K562 (cell line): ENCODE measurements around the gene AARSD1. TPM values are rescaled to one million over a fixed set of nuclear protein-coding genes. Genes with fewer than 3 reads are reported as not detected.
A peak's percentile ranks its signal among the peaks of the same experiment; 100 is the strongest.

Experiments used
- ARID1B ChIP-seq: fragments of 450-650 bp; IDR thresholded peaks from 2 replicates; pipeline ENCODE4 v1.6.1; 2016; ENCODE audit warnings: antibody characterized with exemption, mild to moderate bottlenecking, inconsistent platforms
- BRD4 ChIP-seq: fragments of 200-600 bp; sonication (generic); IDR thresholded peaks from 2 replicates; pipeline ENCODE4 v1.6.1; 2017; ENCODE audit warnings: inconsistent platforms
- CBFB ChIP-seq: sonication (generic); formaldehyde crosslinking; IDR thresholded peaks from 2 replicates; pipeline ENCODE4 v1.4.0; 2020; ENCODE audit warnings: mild to moderate bottlenecking, missing genetic modification reagents
- CC2D1A ChIP-seq: fragments of 450-650 bp; IDR thresholded peaks from 2 replicates; pipeline ENCODE4 v1.6.1; 2017; ENCODE audit warnings: mild to moderate bottlenecking
- FOXP1 ChIP-seq: sonication (generic); formaldehyde crosslinking; IDR thresholded peaks from 2 replicates; pipeline ENCODE4 v1.8.0; 2022; ENCODE audit warnings: mild to moderate bottlenecking, missing genetic modification reagents
- KLF10 ChIP-seq: fragments of 250-450 bp; sonication (Bioruptor Pico); IDR thresholded peaks from 2 replicates; pipeline ENCODE4 v1.6.1; 2021; ENCODE audit warnings: matching md5 sums
- POLR2B ChIP-seq: fragments of 450-650 bp; IDR thresholded peaks from 2 replicates; pipeline ENCODE4 v1.6.1; 2018; ENCODE audit warnings: low read depth; ENCODE audit not compliant: partially characterized antibody
- POLR2G ChIP-seq: fragments of 200-400 bp; formaldehyde crosslinking; IDR thresholded peaks from 2 replicates; pipeline ENCODE4 v1.6.1; 2017; ENCODE audit warnings: low read depth, mild to moderate bottlenecking, antibody characterized with exemption, low read length, moderate library complexity
- SREBF1 ChIP-seq: fragments of 150-350 bp; IDR thresholded peaks from 2 replicates; pipeline ENCODE4 v1.6.1; 2014; ENCODE audit warnings: antibody characterized with exemption, low read depth, low read length, borderline replicate concordance
- ZEB2 ChIP-seq: fragments of 450-650 bp; IDR thresholded peaks from 2 replicates; pipeline ENCODE4 v1.6.1; 2016
- ZFP1 ChIP-seq: fragments of 450-650 bp; formaldehyde crosslinking; IDR thresholded peaks from 2 replicates; pipeline ENCODE4 v1.4.0; 2020; ENCODE audit warnings: mild to moderate bottlenecking, mixed read lengths
- ZNF134 ChIP-seq: fragments of 250-450 bp; sonication (Bioruptor Pico); conservative IDR thresholded peaks from 2 replicates; pipeline ENCODE4 v1.4.0; 2020
- ZNF766 ChIP-seq: fragments of 200-800 bp; sonication (Bioruptor generic); conservative IDR thresholded peaks from 2 replicates; pipeline ENCODE4 v1.6.1; 2016; ENCODE audit warnings: missing genetic modification characterization, missing compliant biosample characterization
- polyA plus RNA-seq, 8 experiments: library from polyadenylated mRNA; depleted of rRNA in 4 of 8; stranded (reverse) in 5 of 8; unstranded in 3 of 8; fragments of >200 nt; fragmentation: Nextera tagmentation in 2 of 8; fragmentation: Illumina TruSeq in 1 of 8; extraction: Ambion mirVana in 2 of 8; extraction: Trizol in 1 of 8; gene quantifications; 2 replicates each; pipeline versions ENCODE4 v1.2.1 to v1.2.3, GENCODE V29; 2011 to 2014; ENCODE audit warnings: inconsistent platforms in 1 of 8, missing spikeins in 1 of 8
- total RNA-seq, 7 experiments: library from RNA; depleted of rRNA in 6 of 7; stranded (reverse); fragments of >200 nt in 6 of 7; fragmentation: Illumina TruSeq in 2 of 7; extraction: Trizol in 2 of 7; gene quantifications; 2 replicates each; pipeline versions ENCODE4 v1.2.1 to v1.2.3, GENCODE V29; 2011 to 2021; ENCODE audit warnings: low replicate concordance in 1 of 7
- TF ChIP-seq, protein P1 (sequence below): fragments of 450-650 bp; formaldehyde crosslinking; IDR thresholded peaks from 2 replicates; pipeline ENCODE4 v1.4.0; 2020; ENCODE audit warnings: mild to moderate bottlenecking, moderate library complexity
- TF ChIP-seq, protein P2 (sequence below), 3 experiments: fragments of 200-800 bp in 1 of 3; sonication (Bioruptor generic) in 1 of 3; sonication (generic) in 1 of 3; formaldehyde crosslinking in 1 of 3; IDR thresholded peaks; 2 replicates each; pipeline versions ENCODE4 v1.6.1 to v1.8.0; 2016 to 2022; ENCODE audit warnings: mild to moderate bottlenecking in 2 of 3, missing compliant biosample characterization in 2 of 3, missing genetic modification characterization in 2 of 3, missing genetic modification reagents in 1 of 3
- TF ChIP-seq, protein P3 (sequence below): fragments of 450-650 bp; IDR thresholded peaks from 2 replicates; pipeline ENCODE4 v1.6.1; 2016; ENCODE audit warnings: missing biosample characterization, missing genetic modification characterization
- TF ChIP-seq, protein P4 (sequence below): fragments of 250-450 bp; sonication (Bioruptor Pico); IDR thresholded peaks from 2 replicates; pipeline ENCODE4 v1.8.0; 2021; ENCODE audit warnings: mild to moderate bottlenecking, moderate library complexity
- TF ChIP-seq, protein P5 (sequence below): fragments of 200-800 bp; sonication (Bioruptor generic); IDR thresholded peaks from 2 replicates; pipeline ENCODE4 v1.6.1; 2017; ENCODE audit warnings: missing genetic modification characterization, missing compliant biosample characterization

AARSD1 gene
- total and polyA plus RNA-seq, 9 of the 15 experiments (the other 6 are each of a cell fraction or from before 2014, with no cell fraction given) = 51.7 to 98.5 (median 68.6) TPM

DNA sequence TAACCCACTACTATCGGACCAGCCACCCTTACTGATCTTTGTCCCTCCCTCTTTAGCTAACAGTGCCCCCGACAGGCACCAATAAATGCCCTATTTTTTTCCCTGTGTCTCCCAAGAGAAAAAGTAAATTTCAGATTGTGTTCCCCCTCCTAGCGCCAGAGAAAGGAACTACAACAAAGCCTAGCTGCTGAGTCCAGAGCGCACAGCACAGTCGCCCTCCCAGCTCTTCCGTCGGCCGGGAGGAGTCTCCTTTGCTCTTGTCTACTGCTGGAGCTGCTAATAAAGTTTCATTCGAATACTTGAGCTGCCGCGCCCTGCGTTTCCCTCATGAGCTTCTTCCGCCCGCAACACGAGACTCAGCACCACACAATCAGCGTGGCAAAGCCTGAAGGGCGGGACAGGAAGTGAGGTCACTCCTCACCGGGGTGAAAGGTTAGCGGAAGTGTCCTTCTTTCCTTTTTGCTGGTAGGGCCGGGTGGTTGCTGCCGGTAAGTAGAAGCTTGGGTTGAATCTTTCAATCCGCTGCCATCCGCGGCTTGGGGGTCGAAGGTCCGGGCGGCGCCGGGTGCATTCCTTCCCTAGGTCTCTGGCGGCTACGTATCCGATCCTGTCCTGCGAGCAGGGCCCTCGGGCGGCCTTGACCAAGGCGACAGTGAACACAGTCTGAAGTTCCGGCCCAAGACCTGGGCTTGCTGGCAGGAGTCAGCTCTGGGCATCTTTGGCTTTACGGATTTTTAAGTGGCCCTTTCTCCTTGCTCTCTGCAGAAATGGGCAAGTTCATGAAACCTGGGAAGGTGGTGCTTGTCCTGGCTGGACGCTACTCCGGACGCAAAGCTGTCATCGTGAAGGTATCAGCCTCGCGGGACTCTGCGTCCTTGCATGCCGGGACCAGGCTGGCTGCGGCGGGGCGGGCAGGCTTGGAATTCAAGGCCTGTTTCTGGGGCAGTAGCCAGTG, 34.0 kb upstream of the AARSD1 start, which contains the start of gene RPL27 (continued):
- TF ChIP-seq, protein P1, sequence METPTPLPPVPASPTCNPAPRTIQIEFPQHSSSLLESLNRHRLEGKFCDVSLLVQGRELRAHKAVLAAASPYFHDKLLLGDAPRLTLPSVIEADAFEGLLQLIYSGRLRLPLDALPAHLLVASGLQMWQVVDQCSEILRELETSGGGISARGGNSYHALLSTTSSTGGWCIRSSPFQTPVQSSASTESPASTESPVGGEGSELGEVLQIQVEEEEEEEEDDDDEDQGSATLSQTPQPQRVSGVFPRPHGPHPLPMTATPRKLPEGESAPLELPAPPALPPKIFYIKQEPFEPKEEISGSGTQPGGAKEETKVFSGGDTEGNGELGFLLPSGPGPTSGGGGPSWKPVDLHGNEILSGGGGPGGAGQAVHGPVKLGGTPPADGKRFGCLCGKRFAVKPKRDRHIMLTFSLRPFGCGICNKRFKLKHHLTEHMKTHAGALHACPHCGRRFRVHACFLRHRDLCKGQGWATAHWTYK (CRISPR knock-in tag) = 0 out of 2 replicates have a peak, but pooled peaks have one; percentile 59
- peak; percentile 95 for TF ChIP-seq POLR2G
- TF ChIP-seq SREBF1 = peak; percentile 89; the same call in 1 of the 2 replicates
- TF ChIP-seq BRD4 = peak; percentile 93
- TF ChIP-seq, protein P2, sequence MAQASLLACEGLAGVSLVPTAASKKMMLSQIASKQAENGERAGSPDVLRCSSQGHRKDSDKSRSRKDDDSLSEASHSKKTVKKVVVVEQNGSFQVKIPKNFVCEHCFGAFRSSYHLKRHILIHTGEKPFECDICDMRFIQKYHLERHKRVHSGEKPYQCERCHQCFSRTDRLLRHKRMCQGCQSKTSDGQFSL (CRISPR knock-in tag; IDR thresholded peaks at IDR 0.05) = peak; percentile 24; the same call in 1 of the 2 replicates
- TF ChIP-seq, protein P2 (tag; IDR thresholded peaks at IDR 0.05) = no peak
- peak; percentile 72; the same call in 1 of the 2 replicates for TF ChIP-seq ZEB2
- TF ChIP-seq, protein P3, sequence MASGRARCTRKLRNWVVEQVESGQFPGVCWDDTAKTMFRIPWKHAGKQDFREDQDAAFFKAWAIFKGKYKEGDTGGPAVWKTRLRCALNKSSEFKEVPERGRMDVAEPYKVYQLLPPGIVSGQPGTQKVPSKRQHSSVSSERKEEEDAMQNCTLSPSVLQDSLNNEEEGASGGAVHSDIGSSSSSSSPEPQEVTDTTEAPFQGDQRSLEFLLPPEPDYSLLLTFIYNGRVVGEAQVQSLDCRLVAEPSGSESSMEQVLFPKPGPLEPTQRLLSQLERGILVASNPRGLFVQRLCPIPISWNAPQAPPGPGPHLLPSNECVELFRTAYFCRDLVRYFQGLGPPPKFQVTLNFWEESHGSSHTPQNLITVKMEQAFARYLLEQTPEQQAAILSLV (tag) = 0 out of 2 replicates have a peak, but pooled peaks have one; percentile 15
- TF ChIP-seq ZNF766 (CRISPR knock-in tag) = peak; percentile 52; the same call in 1 of the 2 replicates
- no peak for TF ChIP-seq KLF10
- TF ChIP-seq, protein P4, sequence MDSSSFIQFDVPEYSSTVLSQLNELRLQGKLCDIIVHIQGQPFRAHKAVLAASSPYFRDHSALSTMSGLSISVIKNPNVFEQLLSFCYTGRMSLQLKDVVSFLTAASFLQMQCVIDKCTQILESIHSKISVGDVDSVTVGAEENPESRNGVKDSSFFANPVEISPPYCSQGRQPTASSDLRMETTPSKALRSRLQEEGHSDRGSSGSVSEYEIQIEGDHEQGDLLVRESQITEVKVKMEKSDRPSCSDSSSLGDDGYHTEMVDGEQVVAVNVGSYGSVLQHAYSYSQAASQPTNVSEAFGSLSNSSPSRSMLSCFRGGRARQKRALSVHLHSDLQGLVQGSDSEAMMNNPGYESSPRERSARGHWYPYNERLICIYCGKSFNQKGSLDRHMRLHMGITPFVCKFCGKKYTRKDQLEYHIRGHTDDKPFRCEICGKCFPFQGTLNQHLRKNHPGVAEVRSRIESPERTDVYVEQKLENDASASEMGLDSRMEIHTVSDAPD (CRISPR knock-in tag) = no peak
- TF ChIP-seq FOXP1 (CRISPR knock-in tag) = no peak
- TF ChIP-seq ARID1B = peak; percentile 38; the same call in 1 of the 2 replicates
- TF ChIP-seq ZFP1 (CRISPR knock-in tag) = no peak
- TF ChIP-seq CC2D1A = no peak
- TF ChIP-seq ZNF134 (CRISPR knock-in tag) = no peak
- TF ChIP-seq, protein P5, sequence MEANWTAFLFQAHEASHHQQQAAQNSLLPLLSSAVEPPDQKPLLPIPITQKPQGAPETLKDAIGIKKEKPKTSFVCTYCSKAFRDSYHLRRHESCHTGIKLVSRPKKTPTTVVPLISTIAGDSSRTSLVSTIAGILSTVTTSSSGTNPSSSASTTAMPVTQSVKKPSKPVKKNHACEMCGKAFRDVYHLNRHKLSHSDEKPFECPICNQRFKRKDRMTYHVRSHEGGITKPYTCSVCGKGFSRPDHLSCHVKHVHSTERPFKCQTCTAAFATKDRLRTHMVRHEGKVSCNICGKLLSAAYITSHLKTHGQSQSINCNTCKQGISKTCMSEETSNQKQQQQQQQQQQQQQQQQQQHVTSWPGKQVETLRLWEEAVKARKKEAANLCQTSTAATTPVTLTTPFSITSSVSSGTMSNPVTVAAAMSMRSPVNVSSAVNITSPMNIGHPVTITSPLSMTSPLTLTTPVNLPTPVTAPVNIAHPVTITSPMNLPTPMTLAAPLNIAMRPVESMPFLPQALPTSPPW (CRISPR knock-in tag) = peak; percentile 69
- TF ChIP-seq POLR2B = peak; percentile 96
- TF ChIP-seq CBFB = no peak
